Endometrial microvascular endothelial cells (primary cell): ENCODE results near the gene TBC1D21. TPM values are rescaled to one million over a fixed set of nuclear protein-coding genes. Genes with fewer than 3 reads are reported as not detected.

Experiments used
- in situ Hi-C: cut with HindIII; loops from 2 replicates; pipeline ENCODE4 v1.10.0; 2017; ENCODE audit warnings: low sequenced_read_pairs, low pct_unique_long_range_greater_than_20kb; ENCODE audit errors: inconsistent ontology term
- total RNA-seq: library from RNA; depleted of rRNA; stranded (reverse); fragments of >200 nt; gene quantifications from one replicate; pipeline ENCODE4 v1.2.3, GENCODE V29; 2015; ENCODE audit errors: inconsistent ontology term

Gene TBC1D21
- total RNA-seq, 1 donor from 2014 or later, result not detected

GRCh38 chr15:73901126-73901810, 27.9 kb downstream of the TBC1D21 start:
- in situ Hi-C loops, result no loop called here

DNA sequence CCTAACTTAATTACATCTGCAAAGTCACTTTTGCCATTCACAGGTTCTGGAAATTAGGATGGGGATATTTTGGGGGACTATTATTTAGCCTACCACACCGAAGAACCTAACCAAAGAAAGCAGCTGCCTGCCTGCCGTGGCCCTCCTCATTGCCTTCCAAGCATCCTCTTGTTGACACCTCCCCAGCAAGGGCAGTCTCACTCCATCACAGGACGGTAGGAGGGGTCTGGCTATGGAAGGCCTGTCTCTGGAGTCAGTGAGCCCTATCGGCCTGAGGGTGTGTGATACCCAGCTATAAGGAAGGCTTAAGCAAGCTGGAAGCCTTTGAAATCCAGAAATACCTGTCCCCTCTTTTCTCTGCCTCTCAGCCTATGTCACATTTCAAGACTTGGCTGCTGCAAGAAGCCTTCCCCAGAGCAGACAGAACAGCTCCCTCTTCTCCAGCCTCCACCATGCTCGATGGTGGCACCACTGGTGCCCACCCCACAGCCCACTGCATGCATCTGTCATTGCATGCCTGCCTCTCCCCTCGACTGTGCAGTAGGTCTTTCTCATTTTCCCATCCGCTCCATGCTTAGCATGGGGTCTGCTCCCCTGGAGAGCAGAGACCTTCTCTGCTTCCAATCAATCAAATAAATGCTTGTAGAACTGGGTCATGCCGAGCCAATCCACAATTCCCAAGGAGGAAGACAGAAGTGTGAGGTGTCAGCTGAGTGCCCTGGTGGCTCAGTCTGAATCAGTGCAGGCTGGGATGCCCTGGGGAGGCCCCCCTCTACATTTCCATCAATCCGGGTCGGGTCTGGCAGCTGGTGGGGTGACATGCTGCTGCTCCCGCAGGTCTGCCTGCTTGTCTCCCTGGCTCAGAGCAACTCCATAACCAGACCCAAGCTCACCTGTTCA, 29.0 kb downstream of the TBC1D21 start:
- in situ Hi-C loops, result no loop called here

GRCh38 chr15:73904026-73904815, 30.9 kb downstream of the TBC1D21 start:
- in situ Hi-C loops, result no loop called here

- in situ Hi-C loops, result no loop called here
Observed at GRCh38 chr15:73905225-73905827, 32.0 kb downstream of the TBC1D21 start.

- in situ Hi-C loops, result no loop called here
Observed at GRCh38 chr15:73906346-73907034, 33.1 kb downstream of the TBC1D21 start.

- in situ Hi-C loops, result no loop called here
Observed at GRCh38 chr15:73907035-73907408, 33.7 kb downstream of the TBC1D21 start.

GRCh38 chr15:73908030-73908821, 34.9 kb downstream of the TBC1D21 start:
- in situ Hi-C loops, result no loop called here

GRCh38 chr15:73908822-73909122, 35.4 kb downstream of the TBC1D21 start:
- in situ Hi-C loops, result no loop called here

GRCh38 chr15:73909651-73910050, 36.3 kb downstream of the TBC1D21 start:
- in situ Hi-C loops, result no loop called here

DNA sequence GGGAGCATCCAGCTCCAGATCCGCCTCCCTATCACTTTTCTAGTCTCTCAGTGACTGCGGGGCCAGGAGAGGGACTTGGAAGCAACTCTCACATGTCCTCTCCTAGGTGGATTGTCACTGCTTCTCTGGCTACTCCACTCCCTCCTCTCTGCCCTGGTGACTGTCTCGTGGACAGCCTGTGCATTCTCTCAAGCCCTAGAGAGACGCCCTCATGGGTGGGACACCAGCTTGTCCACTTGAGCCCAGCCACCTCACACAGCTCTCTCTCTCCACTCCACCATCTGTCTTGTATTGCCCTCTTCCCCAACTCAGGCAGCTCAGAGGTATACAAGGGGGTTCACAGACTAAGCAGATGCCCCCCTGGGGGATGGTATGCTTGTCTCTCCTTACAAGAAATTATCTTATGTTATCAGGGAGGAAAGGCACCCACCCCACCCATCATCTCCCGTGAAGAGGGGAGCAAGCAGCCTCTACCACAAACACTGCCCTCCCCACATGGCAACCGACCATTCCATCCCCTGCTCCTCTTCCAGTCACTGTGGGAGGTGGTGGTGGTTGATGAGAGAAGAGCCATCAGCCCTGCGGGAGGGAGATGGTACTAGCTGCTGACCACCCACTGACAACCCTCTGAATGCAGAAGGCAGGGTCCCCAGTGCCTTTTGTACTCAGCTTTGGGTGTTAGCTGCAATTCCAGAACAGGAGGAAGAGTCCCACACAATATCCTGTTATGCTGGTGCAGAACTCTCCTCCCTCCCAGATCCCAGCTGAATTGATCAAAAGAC, 37.3 kb downstream of the TBC1D21 start:
- in situ Hi-C loops, result no loop called here

DNA sequence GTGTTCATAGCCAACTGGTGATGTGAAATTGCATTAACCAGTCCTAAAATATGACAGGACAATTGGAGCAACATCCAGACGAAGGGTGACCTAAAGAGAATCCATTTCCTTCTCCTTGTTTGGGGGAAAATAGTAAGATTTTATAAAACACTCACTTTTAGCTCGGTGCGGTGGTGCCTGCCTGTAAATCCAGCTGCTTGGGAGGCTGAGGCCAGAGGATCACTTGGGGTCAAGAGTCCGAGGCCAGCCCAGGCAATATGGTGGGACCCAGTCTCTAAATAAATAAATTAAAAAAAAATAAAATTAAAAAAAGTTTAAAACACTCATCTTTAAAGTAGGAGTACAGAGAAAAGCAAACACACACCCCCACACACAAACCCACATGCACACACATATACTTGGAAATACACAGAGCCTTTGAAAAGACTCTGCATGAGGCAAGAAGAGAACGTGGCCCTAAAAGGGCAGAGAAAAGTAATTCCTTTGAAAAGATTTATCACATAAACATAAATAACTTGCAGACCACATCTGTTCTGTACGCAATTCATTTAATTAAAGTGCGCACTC, 38.7 kb downstream of the TBC1D21 start:
- in situ Hi-C loops, result no loop called here

- in situ Hi-C loops, result no loop called here
Observed at GRCh38 chr15:73914145-73914544, 40.8 kb downstream of the TBC1D21 start.

GRCh38 chr15:73915082-73915481, 41.7 kb downstream of the TBC1D21 start:
- in situ Hi-C loops, result no loop called here

DNA sequence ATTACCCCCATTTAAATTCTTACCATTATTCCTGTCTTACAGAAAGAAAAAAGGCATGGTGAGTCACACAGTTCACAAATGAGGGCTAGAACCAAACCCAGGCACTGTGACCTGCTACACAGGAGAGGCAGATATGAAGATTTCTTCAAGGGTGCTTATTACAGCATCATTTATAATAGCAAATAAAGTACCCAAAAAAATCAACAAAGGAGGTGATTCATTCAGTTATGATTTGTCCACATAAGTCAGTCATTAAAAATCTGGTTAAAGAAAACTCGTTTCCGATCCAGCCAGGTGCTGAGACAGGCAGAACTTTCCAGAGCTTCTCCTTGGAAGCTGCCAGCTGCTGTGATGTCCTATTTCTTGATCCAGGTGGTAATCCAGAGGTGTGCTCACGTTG, 45.4 kb downstream of the TBC1D21 start:
- in situ Hi-C loops, result no loop called here

- in situ Hi-C loops, result no loop called here
Observed at GRCh38 chr15:73919706-73920105, 46.3 kb downstream of the TBC1D21 start.

- in situ Hi-C loops, result no loop called here
Observed at GRCh38 chr15:73921254-73921925, 48.0 kb downstream of the TBC1D21 start.
